Dermis microvascular lymphatic vessel endothelial cell (primary cell): ENCODE measurements around the gene PFKM. TPM values are rescaled to one million over a fixed set of nuclear protein-coding genes. Genes with fewer than 3 reads are reported as not detected.

Experiments used
- DNase-seq, 2 donors: peaks; one replicate each; pipeline versions ENCODE4 v3.0.0 to v3.0.0-alpha.2; 2010; ENCODE audit warnings: low read depth in 2 of 2
- total RNA-seq: library from RNA; depleted of rRNA; stranded (reverse); fragments of >200 nt; gene quantifications from 2 replicates; pipeline ENCODE4 v1.2.1, GENCODE V29; 2014

The PFKM gene
- total RNA-seq = 36.3 and 45.3 TPM in 2 replicates

GRCh38 chr12:48119078-48119833, at the start of gene PFKM:
TSS of gene PFKM (plus strand) at chr12:48119364. CDS start at chr12:48122775, 3,411 bp downstream.
- peak in 1 of 2 donors; percentile 92 for DNase-seq

DNA sequence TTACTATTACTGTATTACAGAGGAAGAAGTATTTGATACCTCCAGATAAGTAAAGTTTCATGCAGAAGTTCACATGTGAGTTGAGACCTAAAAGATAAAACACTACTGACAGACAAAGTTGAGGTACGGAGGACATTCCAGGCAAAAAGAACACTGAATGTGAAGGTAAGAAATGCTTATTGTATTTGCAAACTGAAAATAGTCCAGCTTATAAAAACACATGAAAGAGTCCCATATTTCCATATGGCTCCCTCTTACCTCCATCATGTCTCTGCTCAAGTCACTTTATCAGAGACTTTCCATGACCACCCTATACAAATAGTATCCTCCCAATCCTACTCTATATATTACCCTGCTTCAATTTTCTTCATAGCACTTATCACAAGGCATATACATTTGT, 49.1 kb upstream of the PFKM start:
- no peak for DNase-seq

DNA sequence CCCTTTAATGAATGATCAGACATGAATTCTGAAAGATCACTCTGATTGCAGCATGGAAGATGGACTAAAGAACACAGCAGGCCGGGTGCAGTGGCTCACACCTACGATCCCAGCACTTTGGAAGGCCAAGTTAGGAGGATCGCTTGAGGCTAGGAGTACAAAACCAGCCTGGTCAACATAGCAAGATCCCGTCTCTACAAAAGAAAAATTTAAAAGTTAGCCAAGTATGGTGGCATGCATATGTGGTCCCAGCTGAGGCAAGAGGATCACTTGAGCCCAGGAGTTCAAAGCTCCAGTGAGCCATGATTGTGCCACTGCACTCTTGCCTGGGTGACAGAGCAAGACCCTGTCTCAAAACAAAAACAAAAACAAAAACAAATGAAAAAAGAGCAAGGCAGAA, 48.4 kb upstream of the PFKM start:
- DNase-seq = no peak

DNA sequence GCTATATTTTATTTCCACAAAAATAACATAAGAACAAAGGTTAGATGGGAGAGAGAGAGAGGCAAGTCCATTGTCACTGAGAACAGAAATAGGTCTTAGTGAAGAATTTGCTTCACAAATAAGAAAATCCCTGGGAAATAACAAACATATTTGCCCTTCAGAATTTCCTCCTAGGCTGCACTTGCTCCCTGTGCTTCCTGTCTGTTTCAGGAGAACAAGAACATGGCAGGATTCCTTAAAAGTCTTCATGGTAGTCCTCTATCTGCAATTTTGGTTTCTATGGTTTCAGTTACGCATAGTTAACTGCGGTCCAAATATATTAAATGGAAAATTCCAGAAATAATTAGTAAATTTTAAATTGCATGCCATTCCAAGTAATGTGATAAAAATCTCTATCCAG, 47.4 kb upstream of the PFKM start:
- DNase-seq = no peak

- DNase-seq = no peak
Measured at GRCh38 chr12:48072266-48072665, 46.9 kb upstream of the PFKM start.

- DNase-seq = no peak
Measured at GRCh38 chr12:48074266-48074665, 44.9 kb upstream of the PFKM start.

GRCh38 chr12:48075832-48076231, 43.3 kb upstream of the PFKM start:
- no peak for DNase-seq

- no peak for DNase-seq
Measured at GRCh38 chr12:48077111-48077510, 42.1 kb upstream of the PFKM start.

DNA sequence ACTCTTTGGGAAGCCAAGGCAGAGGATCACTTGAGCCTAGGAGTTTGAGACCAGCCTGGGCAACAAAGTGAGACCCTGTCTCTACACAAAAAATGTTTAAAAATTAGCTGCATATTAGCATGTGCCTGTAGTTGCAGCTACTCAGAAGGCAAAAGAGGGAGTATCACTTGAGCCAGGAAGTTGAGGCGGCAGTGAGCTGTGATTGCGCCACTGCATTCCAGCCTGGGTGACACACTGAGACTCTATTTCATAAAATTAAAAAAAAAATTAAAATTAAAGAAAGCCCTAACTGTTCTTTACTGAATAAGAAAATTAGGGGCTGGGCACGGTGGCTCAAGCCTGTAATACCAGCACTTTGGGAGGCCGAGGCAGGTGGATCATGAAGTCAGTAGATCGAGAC, 40.3 kb upstream of the PFKM start:
- DNase-seq = no peak

DNA sequence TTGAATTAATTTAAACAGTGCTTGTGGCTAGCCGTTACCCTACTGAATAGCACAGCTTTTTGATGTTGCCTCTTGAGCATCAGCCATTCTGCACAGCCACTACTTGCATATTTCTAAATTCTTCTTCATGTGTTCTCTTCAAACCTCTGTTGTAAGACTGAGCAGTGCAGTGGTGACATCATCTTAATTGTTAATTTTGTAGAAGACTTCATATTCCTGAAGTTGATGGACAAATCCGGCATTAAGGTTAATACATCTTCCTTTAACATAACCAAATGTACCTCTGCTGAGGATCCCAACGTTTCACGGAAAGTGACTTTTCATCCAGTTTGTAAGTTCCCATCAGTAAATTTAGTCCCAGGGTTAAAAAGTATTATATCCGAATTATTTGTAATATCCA, 38.9 kb upstream of the PFKM start:
- no peak for DNase-seq

DNA sequence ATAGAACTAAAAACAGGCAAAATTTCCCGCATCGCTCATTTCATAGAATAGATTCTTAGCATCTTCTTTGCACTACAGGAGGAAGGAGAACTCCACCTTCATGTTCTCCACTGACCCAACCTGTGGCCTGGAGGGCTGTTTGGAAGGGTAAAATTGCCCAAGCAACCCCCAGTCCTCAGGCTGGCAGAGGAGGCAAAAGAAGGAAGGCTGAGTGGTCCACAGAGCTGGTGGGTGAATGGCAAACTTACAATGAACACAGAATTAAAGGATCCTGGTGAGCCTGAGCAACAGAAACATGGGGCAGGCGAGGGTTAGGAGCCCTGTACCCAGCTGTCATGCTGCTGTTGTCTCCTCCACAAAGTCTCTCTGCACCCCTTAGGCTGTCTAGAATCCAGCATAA, 38.3 kb upstream of the PFKM start:
- no peak for DNase-seq

DNA sequence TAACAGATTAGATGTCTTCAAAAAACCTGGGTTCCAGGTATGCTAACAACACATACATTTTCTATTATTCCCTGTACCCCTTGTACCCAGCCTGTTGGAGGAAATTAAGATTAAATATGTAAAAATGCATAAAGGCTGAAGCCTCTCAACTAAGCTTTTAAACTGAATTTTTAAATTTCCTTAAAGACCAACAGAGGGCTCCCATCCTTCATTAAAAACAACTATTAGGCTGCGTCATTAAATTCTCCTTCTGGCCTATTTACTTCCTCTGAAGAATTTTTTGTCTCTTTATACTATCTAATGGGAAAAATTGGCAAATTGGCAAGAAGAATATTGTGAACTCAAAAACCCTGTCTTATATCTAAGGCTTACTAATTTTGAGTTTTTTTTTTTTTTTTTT, 35.1 kb upstream of the PFKM start:
- peak; percentile 4 to 38 for DNase-seq

DNA sequence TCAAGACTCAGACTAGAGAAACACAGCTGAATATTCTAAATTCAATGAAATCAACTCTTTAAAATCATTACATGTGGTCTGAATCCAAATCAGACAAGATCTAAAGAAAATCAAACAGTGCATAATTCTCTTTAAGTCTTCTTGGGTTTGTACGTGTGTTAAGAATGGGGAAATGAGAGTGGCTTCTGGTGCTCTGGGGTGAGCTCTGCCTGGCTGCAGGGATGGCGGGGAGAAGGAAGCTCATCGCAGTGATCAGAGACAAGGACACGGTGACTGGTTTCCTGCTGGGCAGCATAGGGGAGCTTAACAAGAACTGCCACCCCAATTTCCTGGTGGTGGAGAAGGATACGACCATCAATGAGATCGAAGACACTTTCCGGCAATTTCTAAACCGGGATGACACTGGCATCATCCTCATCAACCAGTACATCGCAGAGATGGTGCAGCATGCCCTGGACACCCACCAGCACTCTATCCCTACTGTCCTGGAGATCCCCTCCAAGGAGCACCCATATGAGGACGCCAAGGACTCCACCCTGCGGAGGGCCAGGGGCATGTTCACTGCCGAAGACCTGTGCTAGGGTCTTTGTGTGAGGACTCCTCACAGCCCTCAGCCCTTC, 34.2 kb upstream of the PFKM start:
- DNase-seq = no peak

DNA sequence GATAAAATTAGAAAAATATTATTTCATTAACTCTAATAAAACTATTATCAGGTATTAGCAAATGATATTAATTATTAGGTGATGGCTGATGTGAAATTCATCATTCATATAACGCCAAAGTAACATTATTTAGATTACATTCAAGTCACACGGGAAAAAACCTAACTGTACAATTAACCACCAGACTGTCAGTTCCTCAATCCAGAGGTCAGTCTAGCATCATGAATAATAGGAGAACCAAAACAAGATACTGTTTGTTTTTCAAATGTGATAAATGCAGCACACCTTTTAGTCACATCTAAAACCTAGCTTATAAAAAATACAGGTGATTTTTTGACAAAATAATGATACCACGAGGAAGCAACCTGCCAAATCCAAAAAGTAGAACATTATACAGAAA, 32.8 kb upstream of the PFKM start:
- DNase-seq = no peak

GRCh38 chr12:48092611-48093010, 26.6 kb upstream of the PFKM start:
- DNase-seq = no peak

DNA sequence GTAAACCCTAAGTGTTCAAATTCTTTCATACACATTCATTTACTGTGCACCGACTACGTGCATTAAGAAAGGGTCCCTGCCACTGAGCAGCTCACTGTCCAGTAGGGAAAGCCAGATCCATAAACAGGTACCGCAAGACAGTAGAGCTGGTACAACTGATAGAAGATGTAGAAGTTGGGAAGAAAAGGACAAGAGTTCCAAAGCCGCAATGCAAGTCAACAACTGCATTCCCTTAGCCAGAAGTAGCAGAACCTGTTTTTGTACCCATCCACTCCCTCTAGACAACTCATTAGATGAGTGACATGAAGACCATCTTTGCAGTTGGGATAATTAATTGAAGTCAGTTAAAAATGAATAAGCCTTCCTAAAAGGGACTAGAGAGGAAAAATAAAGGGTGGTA, 14.6 kb upstream of the PFKM start:
- no peak for DNase-seq

DNA sequence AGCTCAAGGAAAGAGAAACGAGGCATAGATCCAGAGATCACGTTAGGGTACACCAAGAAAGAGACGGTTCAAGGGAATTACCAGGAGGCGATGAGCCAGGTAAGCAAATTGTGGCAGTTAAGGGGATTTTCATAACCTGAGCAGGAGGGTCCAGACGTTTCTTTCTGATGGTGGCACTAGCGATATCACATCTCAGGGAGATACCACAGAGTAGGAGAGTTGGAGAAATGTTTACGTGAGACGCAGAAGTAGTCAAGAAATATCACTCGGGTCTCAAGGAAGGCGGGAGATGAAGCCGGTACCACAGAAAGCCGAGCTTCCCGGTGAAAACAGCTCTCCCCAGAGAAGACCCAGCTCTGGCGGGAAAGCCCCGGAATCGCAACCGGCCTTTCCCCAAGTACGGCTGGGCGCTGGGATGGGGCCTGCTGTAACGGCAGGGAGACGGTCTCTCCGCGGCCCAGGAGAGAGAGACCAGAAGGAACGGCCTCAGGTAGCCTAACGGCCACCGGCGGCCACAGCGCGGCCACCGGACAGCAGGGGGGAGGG, 13.8 kb upstream of the PFKM start:
- no peak for DNase-seq

GRCh38 chr12:48105867-48106680, 13.1 kb upstream of the PFKM start, which contains the start of gene SENP1:
TSS of gene SENP1 (minus strand) at chr12:48106079. CDS start at chr12:48101472, 4,607 bp downstream.
- peak; percentile 74 to 85 for DNase-seq

DNA sequence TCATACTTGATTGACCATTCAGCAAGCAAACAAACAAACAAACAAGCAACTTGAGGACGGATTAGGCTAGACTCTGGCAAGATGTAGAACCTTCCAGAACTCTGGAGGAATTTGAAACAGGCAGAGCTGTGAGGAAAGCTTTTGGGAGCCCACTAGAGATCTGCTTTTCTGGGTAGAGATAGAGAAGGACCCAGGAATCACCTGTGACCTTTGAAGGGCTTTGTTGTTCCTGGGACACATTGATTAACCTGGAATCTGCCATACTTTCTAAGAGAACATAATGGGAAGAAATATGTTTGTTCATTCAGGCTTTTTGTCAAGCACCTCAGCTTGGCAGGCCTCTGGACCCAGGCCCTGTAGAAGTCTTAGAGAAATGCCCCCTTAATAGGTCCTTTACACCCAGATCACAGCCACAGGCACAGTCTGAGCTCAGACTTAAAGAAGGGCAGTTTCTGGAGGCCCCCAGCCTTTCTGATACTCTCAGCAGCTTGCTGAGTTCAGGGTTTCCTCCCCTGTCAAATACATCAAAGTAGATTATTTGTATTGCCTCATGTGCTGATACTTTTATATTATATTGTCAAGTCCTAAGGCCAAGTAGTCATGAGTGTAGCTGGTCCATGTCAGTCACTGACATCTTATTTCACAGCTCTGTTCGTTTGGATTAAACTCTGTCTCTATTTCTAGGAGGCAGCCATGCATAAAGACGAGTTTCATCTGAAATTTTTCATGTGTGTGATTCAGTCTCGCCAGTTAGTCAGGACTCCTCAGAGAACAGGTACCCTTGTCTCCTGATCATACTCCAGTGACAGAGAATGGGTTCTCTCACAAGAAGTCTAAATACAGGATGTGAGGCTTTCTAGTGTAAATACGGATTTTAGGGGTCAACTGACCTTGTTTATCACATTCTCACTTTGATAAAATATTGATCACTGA, 12.2 kb upstream of the PFKM start:
- no peak for DNase-seq

GRCh38 chr12:48109424-48109823, 9.7 kb upstream of the PFKM start:
- no peak for DNase-seq
